Stimulated activated CD4-positive, alpha-beta T cell treated with anti-CD3 and anti-CD28 coated beads, Interleukin-15, amount 100 ng/mL, for 1 hour (primary cell): Measurements from ENCODE around the gene IFNL3.
A peak's percentile ranks its signal among the peaks of the same experiment; 100 is the strongest.
"Not testable (repeated sequence)": the region's sequence is repeated elsewhere in the genome, so short reads cannot be mapped to it uniquely, and the experiment has no call there.

Source experiments
- DNase-seq, 2 donors: peaks; one replicate each; pipeline ENCODE4 v3.0.0-alpha.2; 2020; ENCODE audit warnings: low read depth in 1 of 2, low spot score in 1 of 2

IFNL3 gene

DNA sequence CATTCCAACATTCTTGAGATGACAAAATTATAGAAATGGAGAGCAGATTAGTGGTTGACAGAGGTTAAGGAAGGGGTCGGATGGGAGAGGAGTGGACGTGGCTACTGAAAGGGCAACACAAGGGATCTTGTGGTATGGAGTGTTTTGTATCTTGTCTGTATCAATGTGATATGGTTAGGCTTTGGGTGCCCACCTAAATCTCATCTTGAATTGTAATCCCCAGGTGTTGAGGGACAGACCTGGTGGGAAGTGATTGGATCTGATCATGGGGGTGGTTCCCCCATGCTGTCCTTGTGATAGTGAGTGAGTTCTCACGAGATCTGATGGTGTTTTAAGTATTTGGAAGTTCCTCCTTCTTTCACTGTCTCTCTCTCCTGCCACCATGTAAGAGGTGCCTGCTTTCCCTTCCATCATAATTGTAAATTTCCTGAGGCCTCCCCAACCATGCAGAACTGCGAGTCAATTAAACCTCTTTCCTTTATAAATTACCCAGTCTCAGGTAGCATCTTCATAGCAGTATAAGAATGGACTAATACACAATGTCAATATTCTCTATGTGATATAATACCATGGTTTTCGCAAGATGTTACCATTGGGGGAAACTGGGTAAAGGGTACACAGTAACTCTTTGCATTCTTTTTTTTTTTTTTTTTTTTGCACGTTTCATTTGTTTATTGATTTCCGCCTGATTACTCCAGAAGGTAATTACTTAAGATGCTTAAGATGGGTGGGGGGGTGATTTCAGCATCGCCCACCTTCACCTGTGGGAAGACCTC, 8.8 kb upstream of the IFNL3 start:
- DNase-seq = no peak

DNA sequence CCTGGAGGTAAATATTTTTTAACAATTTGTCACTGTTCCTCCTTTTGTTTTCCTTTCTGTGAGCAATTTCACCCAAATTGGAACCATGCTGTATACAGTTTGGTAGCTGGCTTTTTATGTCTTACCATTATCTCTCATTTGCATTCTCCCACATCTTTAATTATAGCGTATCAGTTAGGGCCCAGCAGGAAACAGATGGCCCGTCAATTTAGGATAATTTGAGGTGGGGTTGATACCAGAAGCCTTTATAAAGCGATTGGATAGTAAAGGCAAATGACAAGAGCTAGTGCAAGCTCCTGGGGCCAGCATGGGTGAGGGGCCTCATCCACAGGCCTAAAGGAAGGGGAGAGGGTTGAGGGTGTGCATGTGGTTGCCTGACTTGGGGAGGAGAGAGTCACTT, 7.7 kb upstream of the IFNL3 start:
- DNase-seq = no peak

DNA sequence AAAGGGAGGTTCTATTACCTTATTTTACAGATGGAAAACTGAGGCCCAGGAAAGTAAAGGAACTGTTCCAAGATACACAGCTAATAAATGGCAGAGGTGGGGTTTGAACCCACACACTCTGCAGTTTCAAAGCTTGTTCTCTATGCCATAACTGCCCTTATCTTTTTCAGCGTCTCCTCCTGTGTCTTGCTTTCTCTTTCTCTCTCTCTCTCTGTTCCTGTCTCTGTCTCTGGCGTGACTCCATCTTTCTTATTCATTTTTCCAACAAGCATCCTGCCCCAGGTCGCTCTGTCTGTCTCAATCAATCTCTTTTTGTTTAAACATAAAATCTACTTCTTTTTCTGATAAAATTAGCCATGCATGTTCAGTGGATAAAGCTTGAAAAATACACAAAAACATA, 7.0 kb upstream of the IFNL3 start:
- DNase-seq = no peak

DNA sequence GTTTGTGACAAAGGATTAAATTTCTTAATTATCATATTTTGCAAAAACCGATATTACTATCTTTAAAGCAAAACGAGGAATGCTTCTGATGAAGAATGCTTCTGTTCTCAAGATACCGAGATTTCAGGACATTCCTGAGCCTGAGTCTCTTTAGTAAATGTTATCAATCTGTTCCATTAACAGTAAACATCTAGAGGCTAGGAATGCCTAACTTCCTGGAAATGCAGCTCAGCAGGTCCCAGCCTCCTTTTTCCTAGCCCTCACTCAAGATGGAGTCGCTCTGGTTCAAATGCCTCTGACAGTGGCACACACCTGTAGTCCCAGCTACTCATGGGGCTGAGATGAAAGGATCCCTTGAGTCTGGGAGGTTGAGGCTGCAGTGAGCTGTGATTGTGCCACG, 6.3 kb upstream of the IFNL3 start:
- DNase-seq = no peak

DNA sequence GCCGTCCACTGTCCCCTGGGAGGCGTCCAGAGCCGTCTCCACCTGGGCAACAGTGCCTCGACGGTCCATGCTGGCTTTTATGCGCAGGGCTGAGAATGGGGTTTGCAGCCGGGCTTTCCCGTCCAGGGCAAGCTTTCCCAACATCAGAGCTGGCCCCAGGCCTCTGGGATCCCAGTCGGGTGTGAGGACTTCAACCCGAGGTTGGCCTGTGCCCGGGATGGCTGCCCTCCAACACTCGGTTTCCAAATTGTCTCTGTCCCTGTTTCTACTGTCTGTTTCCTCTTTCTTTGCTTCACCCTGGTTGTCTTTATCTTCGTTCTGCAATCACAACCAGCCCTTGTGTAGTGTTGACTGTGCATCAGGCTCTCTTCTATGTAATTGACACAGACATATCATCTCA, 4.0 kb upstream of the IFNL3 start, which contains the start of gene IFNL4:
IFNL4 (minus strand) TSS at position 51 of the 400 bp plus-strand sequence.
- no peak for DNase-seq

DNA sequence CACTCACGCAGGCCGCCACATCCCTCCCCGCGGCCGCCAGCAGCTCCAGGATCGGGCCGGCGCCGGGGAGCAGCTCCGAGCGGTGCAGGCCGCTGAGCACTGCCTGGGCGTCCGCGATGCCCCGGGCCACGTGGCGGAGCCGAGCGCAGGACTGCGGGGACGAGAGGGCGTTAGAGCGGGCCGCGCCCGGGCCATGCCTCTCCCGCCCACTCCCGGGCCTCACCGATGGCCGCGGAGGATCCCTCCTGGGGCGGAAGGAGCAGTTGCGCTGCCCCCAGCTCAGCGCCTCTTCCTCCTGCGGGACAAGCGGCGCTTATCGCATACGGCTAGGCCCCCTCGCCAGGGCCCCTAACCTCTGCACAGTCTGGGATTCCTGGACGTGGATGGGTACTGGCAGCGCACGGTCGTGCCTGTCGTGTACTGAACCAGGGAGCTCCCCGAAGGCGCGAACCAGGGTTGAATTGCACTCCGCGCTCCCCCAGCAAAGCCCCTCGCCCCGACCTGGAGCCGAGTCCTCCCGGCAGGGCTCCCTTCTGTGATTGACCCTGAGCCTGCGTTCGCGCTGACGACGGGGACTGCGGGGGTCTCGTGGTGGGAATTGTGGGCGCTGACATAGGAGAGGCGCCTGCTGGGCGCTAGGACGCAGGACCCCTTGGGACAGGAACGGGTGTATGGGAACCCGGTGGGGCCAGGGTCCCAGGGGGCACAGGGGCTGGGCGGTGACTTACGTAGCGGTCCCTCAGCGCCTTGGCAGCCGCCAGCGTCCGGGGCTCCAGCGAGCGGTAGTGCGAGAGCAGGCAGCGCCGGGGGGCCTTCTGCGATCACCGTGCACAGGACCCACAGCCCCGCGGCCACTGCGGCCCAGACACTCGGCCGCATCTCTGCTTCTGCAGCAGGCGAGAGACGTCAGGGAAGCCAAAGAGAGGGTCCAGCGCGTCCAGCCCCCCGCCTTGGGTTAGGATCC, 3.2 kb upstream of the IFNL3 start:
- no peak for DNase-seq

DNA sequence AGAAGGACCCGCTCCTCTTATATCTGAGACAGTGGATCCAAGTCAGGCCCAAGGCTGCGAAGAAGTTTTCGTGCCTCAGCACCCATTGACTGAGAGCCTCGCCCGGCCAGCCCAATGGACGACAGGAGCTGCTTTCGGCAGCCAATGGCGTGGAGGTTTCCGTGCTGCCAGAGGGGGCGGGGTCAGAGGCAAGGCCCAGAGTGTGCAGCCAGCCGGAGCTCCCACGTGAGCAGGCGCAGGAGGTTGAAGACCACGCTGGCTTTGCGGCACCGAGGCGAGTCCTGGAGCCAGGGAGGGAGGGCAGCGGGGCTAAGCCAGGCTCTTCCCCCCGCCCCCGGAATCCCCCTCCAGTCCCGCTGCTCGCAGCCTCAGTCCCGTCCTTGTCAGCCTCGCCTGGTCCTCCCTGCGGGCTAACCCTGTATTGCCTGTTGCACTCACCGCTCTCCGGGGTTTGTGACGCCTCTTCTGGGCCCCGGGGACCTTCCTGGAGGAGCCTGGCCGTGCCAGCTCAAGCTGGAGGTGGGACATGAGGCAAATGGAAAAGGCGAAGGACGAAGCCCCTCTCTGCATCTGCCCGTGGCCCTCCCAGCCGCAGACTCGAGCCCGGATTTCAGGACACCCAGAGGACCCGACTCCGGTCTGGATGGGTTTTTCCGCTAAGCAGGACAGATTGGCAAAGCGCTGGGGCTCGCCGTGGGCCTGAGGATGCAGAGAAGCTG, 2.3 kb upstream of the IFNL3 start:
- peak in 1 of 2 donors; percentile 22 for DNase-seq

DNA sequence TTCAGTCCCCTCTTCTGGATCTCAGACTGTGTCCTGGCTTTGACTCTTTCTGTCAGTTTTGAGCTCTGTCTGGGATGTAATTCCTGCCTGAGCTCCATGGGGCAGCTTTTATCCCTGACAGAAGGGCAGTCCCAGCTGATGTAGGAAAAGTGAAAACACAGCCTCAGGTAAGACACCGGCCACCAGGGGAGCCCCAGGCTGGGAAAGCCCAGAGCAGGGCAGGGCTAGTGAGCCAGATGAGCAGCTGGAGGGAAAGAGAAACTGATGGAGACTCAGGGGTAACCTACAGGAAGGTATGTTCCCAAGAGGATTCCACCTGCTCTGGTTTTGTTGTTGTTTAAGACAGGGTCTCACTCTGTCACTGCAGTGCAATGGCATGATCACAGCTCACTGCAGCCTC, 360 bp upstream of the IFNL3 start:
- DNase-seq = not testable (repeated sequence)

DNA sequence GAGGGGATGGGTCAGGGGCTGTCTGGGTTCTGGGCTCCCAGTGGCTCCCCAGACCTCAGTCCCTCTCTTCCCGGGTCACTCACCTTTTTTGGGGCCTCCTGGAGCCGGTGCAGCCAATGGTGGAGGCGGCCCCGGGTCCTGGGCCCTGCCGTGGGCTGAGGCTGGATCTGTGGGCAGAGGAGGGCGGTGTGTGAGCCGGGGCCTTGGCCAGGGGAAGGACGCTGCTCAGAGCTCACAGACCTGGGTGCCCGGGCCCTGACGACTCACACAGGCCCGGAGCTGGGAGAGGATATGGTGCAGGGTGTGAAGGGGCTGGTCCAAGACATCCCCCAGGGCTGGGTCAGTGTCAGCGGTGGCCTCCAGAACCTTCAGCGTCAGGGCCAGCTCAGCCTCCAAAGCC, 1.1 kb downstream of the IFNL3 start:
- DNase-seq = not testable (repeated sequence)

DNA sequence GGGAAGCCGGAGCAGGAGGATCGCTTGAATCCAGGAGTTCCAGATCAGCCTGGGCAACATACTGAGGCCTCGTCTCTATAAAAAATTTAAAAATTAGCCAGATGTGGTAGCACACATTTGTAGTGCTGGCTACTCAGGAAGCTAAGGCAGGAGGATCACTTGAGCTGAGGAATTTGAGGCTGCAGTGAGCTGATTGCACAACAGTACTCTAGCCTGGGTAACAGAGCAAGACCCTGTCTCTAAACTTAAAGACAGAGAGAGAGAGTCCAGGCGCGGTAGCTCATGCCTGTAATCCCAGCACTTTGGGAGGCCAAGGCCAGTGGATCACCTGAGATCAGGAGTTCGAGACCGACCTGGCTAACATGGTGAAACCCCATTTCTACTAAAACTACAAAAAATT, 4.4 kb downstream of the IFNL3 start:
- DNase-seq = no peak

DNA sequence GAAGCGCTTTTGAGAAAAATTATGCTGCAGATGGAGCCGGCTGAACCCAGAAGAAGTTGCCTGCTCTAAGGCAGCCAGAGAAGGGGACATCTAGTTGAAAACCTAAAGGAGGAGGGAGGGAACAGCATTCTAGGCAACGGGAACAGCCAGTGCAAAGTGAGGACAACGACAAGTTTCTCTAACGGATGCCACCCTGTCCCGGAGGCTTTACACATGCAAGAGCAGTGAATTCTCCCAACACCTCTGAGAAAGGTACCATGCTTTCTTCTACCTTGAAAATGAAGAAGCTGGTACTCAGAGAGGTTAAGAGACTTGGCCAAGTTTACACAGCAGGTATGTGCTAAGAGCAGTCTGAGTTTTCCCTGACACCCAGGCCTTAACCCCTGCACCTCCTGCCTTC, 5.9 kb downstream of the IFNL3 start:
- DNase-seq = no peak

DNA sequence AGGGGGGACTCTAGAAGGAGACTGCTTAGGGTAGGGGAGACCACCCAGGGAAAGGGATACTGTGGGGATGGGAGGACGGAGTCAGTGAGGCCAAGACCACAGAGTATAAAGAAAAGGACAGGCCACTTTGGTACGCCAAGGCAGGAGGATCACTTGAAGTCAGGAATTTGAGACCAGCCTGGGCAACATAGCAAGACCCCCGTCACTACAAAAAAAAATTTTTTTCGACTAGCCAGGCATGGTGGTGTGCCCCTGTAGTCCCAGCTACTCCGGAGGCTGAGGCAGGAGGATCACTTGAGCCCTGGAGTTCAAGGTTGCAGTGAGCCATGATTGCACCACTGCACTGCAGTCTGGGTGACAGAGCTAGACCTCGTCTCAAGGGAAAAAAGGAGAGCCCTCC, 6.6 kb downstream of the IFNL3 start:
- DNase-seq = no peak

DNA sequence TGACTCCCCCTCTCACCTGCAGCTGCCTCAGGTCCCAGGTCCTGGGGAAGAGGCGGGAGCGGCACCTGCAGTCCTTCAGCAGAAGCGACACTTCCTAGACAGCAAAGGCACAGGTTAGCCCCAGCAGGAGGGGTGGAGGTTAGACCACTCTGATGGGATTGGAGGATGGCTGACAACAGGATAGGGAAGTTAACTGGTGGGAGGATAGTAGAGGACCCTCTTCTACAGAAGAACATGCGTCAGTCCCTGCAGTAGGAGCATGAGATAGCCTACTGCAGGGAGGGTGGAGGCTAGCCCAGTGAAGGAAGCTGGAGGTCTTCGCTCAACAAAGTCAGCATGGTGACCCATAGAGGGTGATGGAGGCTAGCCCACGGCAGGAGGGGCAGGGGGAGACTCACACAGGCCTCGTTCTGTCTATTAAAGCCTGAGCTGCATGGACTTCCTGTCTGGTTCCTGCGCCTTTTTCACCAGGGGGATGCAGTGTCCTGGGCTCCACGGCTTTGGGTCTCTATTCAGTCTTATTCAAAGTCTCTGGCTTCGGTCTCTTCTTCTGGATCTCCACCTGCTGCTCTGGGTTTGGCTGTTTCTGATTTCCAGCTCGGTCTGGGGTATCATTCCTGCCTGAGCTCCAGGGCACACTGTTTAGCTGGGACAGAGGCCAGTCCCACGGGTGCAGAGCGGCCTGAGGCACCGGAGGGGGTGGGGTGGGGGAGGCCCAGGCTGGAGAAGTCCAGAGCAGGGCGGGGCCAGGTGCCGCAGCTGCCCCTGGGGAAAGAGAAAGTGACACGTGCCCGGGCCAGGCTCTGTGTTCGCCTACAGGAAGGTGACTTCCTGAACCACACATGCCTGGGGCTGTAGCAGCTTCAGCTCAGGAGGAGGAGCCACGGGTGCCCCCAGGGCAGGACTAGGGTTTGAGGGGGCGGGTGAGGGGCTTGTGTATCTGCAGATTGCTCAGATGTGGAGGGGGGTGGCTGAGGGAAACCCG, 7.3 kb downstream of the IFNL3 start:
- DNase-seq = peak; percentile 12 to 34

DNA sequence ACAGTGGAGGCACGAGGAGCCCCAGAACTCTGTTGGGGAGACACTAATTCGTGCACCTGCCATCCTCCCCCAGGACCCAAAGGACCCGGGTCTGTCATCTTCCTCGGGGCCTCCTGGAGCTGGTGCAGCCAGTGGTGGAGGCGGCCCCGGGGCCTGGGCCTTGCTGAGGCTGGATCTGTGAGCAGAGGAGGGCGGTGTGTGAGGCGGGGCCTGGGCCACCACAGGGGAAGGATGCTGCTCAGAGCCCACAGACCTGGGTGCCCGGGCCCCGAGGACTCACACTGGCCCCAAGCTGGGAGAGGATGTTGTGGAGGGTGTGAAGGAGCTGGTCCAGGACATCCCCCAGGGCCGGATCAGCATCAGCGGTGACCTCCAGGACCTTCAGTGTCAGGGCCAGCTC, 8.3 kb downstream of the IFNL3 start:
- DNase-seq = no peak

DNA sequence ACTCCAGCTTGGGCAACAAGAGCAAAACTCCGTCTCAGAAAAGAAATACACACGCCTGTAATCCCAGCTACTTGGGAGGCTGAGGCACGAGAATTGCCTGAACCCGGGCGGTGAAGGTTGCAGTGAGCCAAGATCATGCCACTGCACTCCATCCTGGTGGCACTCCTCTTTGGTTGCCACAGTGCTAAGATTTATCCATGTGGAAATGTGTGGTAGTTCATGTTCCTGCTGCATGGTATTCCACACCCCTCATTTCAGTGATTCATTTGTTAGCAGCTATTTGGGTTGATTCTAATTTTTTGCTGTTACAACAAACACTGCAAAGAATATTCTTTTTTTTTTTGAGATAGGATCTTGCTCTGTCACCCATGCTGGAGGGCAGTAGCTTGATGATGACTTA, 12.1 kb downstream of the IFNL3 start:
- no peak for DNase-seq

DNA sequence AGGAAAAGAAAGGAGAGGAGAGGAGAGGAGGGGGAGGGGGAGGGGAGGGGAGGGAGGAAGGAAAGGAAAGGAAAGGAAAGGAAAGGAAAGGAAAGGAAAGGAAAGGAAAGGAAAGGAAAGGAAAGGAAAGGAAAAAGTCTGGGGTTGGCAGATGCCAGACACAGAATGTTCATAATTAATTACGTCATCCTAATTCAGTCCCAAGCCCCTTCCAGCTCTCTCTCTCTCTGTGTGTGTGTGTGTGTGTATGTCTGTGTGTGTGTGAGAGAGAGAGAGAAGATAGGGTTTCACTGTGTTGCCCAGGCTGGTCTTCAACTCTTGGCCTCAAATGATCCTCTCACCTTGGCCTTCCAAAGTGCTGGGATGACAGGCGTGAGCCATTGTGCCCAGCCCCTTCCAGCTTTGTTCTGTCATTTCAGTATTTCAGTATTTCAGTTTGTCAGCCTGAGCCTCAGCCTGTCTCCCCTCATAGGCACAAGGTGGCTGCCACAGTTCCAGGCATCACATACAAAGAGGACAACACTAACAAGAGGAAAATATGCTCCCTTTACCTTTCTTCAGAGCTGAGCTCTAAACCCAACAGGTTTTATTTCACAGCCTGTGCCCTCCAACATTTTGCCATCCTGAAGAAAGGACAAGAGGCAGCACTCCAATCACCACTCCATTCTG, 14.6 kb downstream of the IFNL3 start:
- DNase-seq = no peak

DNA sequence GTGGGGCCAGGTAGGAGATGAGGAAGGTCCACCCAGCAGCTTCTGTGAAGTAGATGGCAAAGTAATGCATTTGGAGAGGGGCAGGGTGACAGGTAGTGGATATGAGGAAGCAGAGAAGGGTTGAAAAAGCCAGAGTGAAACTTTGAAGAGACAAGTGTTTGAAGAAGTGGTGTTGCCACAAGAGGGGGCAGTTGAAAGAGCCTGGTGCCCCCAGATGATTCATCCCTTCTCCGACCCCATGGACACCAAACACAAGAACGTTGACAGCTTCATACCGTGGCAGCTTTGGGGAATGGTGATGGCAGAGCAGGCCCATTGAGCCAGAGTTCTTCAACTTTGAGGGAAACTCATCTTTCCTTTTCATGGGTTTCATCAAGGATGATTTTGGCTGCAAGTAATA, 19.9 kb downstream of the IFNL3 start:
- no peak for DNase-seq

DNA sequence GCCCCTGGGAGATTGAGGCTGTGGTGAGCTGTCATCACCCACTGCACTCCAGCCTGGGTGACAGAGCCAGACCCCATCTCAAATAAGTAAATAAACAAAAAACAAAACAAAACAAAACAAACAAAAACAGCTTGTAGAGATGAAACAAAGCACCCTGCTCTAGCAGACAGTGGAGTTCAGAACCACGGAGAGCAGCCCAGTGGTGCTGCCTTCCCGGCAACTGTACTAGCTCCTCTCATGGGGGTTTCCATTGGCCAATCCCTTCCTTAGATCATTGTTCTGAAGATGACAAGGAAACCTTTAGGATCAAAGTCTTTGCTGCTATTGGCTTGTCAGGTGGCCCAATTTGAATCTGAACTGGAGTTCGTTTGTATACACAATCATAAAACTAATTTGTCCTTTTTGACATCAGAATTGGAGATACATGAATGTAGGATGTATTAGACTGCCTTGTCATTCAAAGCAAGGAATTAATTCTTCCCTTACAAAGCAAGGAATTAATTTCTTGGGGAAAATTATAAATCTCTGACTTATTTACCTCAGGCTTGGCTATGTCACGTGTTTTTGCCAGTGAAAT, 21.0 kb downstream of the IFNL3 start:
- no peak for DNase-seq

DNA sequence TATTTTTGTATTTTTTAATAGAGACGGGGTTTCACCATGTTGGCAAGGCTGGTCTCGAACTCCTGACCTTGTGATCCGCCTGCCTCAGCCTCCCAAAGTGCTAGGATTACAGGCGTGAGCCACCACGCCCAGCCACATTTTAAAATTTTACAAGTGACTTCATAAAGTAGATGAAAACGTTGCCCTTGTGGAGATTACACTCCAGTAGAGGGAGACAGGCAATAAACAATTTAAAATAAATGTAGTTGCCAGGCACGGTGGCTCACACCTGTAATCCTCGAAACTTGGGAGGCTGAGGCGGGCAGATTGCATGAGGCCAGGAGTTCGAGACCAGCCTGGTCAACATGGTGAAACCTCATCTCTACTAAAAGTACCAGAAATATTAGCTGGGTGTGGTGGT, 25.7 kb downstream of the IFNL3 start:
- DNase-seq = not testable (repeated sequence)
